ENCODE results near the gene ZNF358. TPM values are rescaled to one million over a fixed set of nuclear protein-coding genes. Genes with fewer than 3 reads are reported as not detected.

The ZNF358 gene
- 100 to 1,000 TPM in 1 of 4 donors, 10 to 100 TPM in 3; 64.5 to 120 (median 69.6) TPM for total RNA-seq
- 10 to 100 TPM; 29.3 to 52.9 (median 31.9) TPM for polyA plus RNA-seq

- Histone ChIP-seq H3K4me1 (peaks cover 0 to 31% (median 28%) of the 10 kb centered on the region in 4 donors), H3K4me3 (peak within 1 kb of the TSS; percentile 84 to 91 (median 88)), H3K27me3 (no peaks in the 10 kb centered on the region), H3K9me3 (no peaks in the 10 kb centered on the region), H3K36me3 (peaks cover 8 to 15% (median 9%) of the 10 kb centered on the region in 4 donors), H3K27ac (peak within 1 kb of the TSS; percentile 85 to 96 (median 94))
- intact Hi-C loops (cut with DNase I) = loop anchor here (2.0 kb wide), 1 partner anchor 27 kb away; the partner anchor contains the start of gene PEX11G
- WGBS, 2 donors = 2% methylated on average over 33 of the region's 33 CpGs
- DNase-seq = peak; percentile 88
- TF ChIP-seq POLR2AphosphoS5 (IDR thresholded peaks at IDR 0.05) (peak in 2 of 4 donors; percentile 32 to 40), EP300 (IDR thresholded peaks at IDR 0.05) (no peak), POLR2A (IDR thresholded peaks at IDR 0.05) (no peak)
- TF ChIP-seq, protein P1, sequence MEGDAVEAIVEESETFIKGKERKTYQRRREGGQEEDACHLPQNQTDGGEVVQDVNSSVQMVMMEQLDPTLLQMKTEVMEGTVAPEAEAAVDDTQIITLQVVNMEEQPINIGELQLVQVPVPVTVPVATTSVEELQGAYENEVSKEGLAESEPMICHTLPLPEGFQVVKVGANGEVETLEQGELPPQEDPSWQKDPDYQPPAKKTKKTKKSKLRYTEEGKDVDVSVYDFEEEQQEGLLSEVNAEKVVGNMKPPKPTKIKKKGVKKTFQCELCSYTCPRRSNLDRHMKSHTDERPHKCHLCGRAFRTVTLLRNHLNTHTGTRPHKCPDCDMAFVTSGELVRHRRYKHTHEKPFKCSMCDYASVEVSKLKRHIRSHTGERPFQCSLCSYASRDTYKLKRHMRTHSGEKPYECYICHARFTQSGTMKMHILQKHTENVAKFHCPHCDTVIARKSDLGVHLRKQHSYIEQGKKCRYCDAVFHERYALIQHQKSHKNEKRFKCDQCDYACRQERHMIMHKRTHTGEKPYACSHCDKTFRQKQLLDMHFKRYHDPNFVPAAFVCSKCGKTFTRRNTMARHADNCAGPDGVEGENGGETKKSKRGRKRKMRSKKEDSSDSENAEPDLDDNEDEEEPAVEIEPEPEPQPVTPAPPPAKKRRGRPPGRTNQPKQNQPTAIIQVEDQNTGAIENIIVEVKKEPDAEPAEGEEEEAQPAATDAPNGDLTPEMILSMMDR (IDR thresholded peaks at IDR 0.05) = no peak
Measured at GRCh38 chr19:7515645-7516151, at the start of gene ZNF358. TSS of gene ZNF358 (plus strand) at chr19:7516103. CDS start at chr19:7519243, 3,140 bp downstream.

GRCh38 chr19:7467009-7467989 is 48.6 kb upstream of the ZNF358 start:
- 97 to 98% methylated on average over 86 of the region's 86 CpGs for WGBS, 2 donors
- no peak overlapping the region for H3K27ac ChIP-seq
- TF ChIP-seq EP300 (IDR thresholded peaks at IDR 0.05) (no peak), POLR2A (IDR thresholded peaks at IDR 0.05) (no peak), POLR2AphosphoS5 (IDR thresholded peaks at IDR 0.05) (no peak)
- TF ChIP-seq, protein P1 (IDR thresholded peaks at IDR 0.05) = no peak
- intact Hi-C loops (cut with DNase I) = no loop called here
- H3K27me3 ChIP-seq = no peaks in the 10 kb centered on the region
- no peaks in the 10 kb centered on the region for H3K4me1 ChIP-seq
- no peaks in the 10 kb centered on the region for H3K9me3 ChIP-seq
- no peak for DNase-seq
- no peak overlapping the region for H3K4me3 ChIP-seq
- peaks cover 71 to 100% (median 94%) of the 10 kb centered on the region in 4 donors for H3K36me3 ChIP-seq

- no peaks in the 10 kb centered on the region for H3K27me3 ChIP-seq
- intact Hi-C loops (cut with DNase I) = no loop called here
- no peak overlapping the region for H3K27ac ChIP-seq
- 91 to 94% methylated on average over 24 of the region's 24 CpGs for WGBS, 2 donors
- peaks cover 60 to 95% (median 83%) of the 10 kb centered on the region in 4 donors for H3K36me3 ChIP-seq
- TF ChIP-seq, protein P1 (IDR thresholded peaks at IDR 0.05) = no peak
- TF ChIP-seq POLR2AphosphoS5 (IDR thresholded peaks at IDR 0.05) = no peak
- TF ChIP-seq EP300 (IDR thresholded peaks at IDR 0.05) = no peak
- no peak for TF ChIP-seq POLR2A (IDR thresholded peaks at IDR 0.05)
- H3K9me3 ChIP-seq = no peaks in the 10 kb centered on the region
- H3K4me3 ChIP-seq = no peak overlapping the region
- no peaks in the 10 kb centered on the region for H3K4me1 ChIP-seq
- no peak for DNase-seq
Measured at GRCh38 chr19:7468840-7469239, 47.1 kb upstream of the ZNF358 start.

- H3K36me3 ChIP-seq = peaks cover 51 to 86% (median 73%) of the 10 kb centered on the region in 4 donors
- intact Hi-C loops (cut with DNase I) = no loop called here
- H3K4me3 ChIP-seq = no peak overlapping the region
- H3K27ac ChIP-seq = no peak overlapping the region
- no peak for DNase-seq
- H3K27me3 ChIP-seq = no peaks in the 10 kb centered on the region
- TF ChIP-seq POLR2AphosphoS5 (IDR thresholded peaks at IDR 0.05) = no peak
- WGBS, 2 donors = 92 to 94% methylated on average over 31 of the region's 31 CpGs
- no peaks in the 10 kb centered on the region for H3K4me1 ChIP-seq
- H3K9me3 ChIP-seq = no peaks in the 10 kb centered on the region
Measured at GRCh38 chr19:7469669-7470285, 46.1 kb upstream of the ZNF358 start.

Data from sigmoid colon (tissue), 7 donors.